Cardiac muscle cell (in vitro differentiated cells and primary cell): ENCODE results near the gene AGXT. TPM values are rescaled to one million over a fixed set of nuclear protein-coding genes. Genes with fewer than 3 reads are reported as not detected.

Experiments used
- DNase-seq, 2 donors: peaks; one replicate each; pipeline versions ENCODE4 v3.0.0 to v3.0.0-alpha.2; 2010 to 2017; ENCODE audit warnings: low read depth in 1 of 2, low spot score in 1 of 2
- H3K27ac ChIP-seq: fragments of 200-600 bp; sonication (generic); 2 replicates; pipeline ENCODE4 v1.5.1; 2016
- H3K27me3 ChIP-seq: fragments of 200-600 bp; sonication (generic); 2 replicates; pipeline ENCODE4 v1.6.0; 2016; ENCODE audit warnings: control low read depth
- H3K36me3 ChIP-seq: fragments of 200-600 bp; sonication (generic); 2 replicates; pipeline ENCODE4 v1.5.1; 2016; ENCODE audit warnings: control low read depth
- H3K4me1 ChIP-seq: fragments of 200-600 bp; sonication (generic); 2 replicates; pipeline ENCODE4 v1.8.1; 2017; ENCODE audit warnings: low read depth, mild to moderate bottlenecking, mixed run types
- H3K4me3 ChIP-seq: fragments of 200-600 bp; sonication (generic); 2 replicates; pipeline ENCODE4 v1.5.1; 2016; ENCODE audit warnings: mild to moderate bottlenecking
- H3K9me3 ChIP-seq: fragments of 200-600 bp; sonication (generic); 2 replicates; pipeline ENCODE4 v1.5.1; 2017; ENCODE audit warnings: low read depth, mild to moderate bottlenecking, control low read depth
- CTCF ChIP-seq: IDR thresholded peaks from 2 replicates; pipeline ENCODE4 v1.5.1; 2012; ENCODE audit warnings: low read depth, mild to moderate bottlenecking, low read length
- polyA plus RNA-seq: library from polyadenylated mRNA; unstranded; fragments of >200 nt; fragmentation: Nextera tagmentation; extraction: Ambion mirVana; gene quantifications from 2 replicates; pipeline ENCODE4 v1.2.1, GENCODE V29; 2016
- total RNA-seq: library from RNA; depleted of rRNA; stranded (reverse); fragments of >200 nt; gene quantifications from 2 replicates; pipeline ENCODE4 v1.2.3, GENCODE V29; 2016

Gene AGXT
- total and polyA plus RNA-seq, 2 experiments from 2014 or later = 0.06 to 0.75 TPM

GRCh38 chr2:240865391-240865790 is 3.2 kb upstream of the AGXT start:
- Histone ChIP-seq H3K4me1 (peaks cover 11% of the 10 kb centered on the region), H3K27me3 (peaks cover 4% of the 10 kb centered on the region), H3K27ac (no peak overlapping the region), H3K4me3 (no peak overlapping the region), H3K9me3 (no peaks in the 10 kb centered on the region), H3K36me3 (no peaks in the 10 kb centered on the region)
- DNase-seq = no peak
- no peak for TF ChIP-seq CTCF

GRCh38 chr2:240869109-240869955 is 708 bp downstream of the AGXT start:
- no peak for TF ChIP-seq CTCF

GRCh38 chr2:240869956-240870875 is 1.6 kb downstream of the AGXT start:
- no peak overlapping the region for H3K27ac ChIP-seq
- DNase-seq = no peak
- H3K4me1 ChIP-seq = peaks cover 11% of the 10 kb centered on the region
- no peaks in the 10 kb centered on the region for H3K36me3 ChIP-seq
- TF ChIP-seq CTCF = no peak
- H3K9me3 ChIP-seq = no peaks in the 10 kb centered on the region
- H3K27me3 ChIP-seq = no peaks in the 10 kb centered on the region
- no peak overlapping the region for H3K4me3 ChIP-seq

More at GRCh38 chr2:240869109-240869955, 708 bp downstream of the AGXT start:
- Histone ChIP-seq H3K4me3 (no peak overlapping the region), H3K27me3 (no peaks in the 10 kb centered on the region), H3K4me1 (peaks cover 11% of the 10 kb centered on the region), H3K27ac (no peak overlapping the region), H3K36me3 (no peaks in the 10 kb centered on the region), H3K9me3 (no peaks in the 10 kb centered on the region)
- DNase-seq = no peak

- no peak overlapping the region for H3K4me3 ChIP-seq
- no peaks in the 10 kb centered on the region for H3K36me3 ChIP-seq
- no peak for TF ChIP-seq CTCF
- H3K27me3 ChIP-seq = no peaks in the 10 kb centered on the region
- H3K9me3 ChIP-seq = no peaks in the 10 kb centered on the region
- H3K4me1 ChIP-seq = peaks cover 11% of the 10 kb centered on the region
- H3K27ac ChIP-seq = no peak overlapping the region
- DNase-seq = no peak
Observed at GRCh38 chr2:240871071-240871958, 2.7 kb downstream of the AGXT start.
